Right kidney (tissue), 9 donors: ENCODE measurements around the gene L2HGDH.
A peak's percentile ranks its signal among the peaks of the same experiment; 100 is the strongest.
"Not testable (repeated sequence)": the region's sequence is repeated elsewhere in the genome, so short reads cannot be mapped to it uniquely, and the experiment has no call there.

Source experiments
- DNase-seq: peaks from one replicate; pipeline ENCODE4 v3.0.0-alpha.2; 2016
- long read RNA-seq, 8 donors: transcript quantifications; one replicate each; lab custom pipeline, GENCODE V29; 2026

L2HGDH gene
- long read RNA-seq, donor 1 = 0 reads
- long read RNA-seq, donor 2, full-length matches to known transcripts = 2 of 2 reads
- long read RNA-seq, donor 2, partial matches to known transcripts = 0 of 2 reads
- long read RNA-seq, donor 2, other reads (novel, unspliced or antisense) = 0 of 2 reads
- long read RNA-seq, donor 3, full-length matches to known transcripts = 1 of 1 reads
- long read RNA-seq, donor 3, partial matches to known transcripts = 0 of 1 reads
- long read RNA-seq, donor 3, other reads (novel, unspliced or antisense) = 0 of 1 reads
- long read RNA-seq, donor 4, full-length matches to known transcripts = 3 of 3 reads
- long read RNA-seq, donor 4, partial matches to known transcripts = 0 of 3 reads
- long read RNA-seq, donor 4, other reads (novel, unspliced or antisense) = 0 of 3 reads
- long read RNA-seq, donor 5, full-length matches to known transcripts = 2 of 2 reads
- long read RNA-seq, donor 5, partial matches to known transcripts = 0 of 2 reads
- long read RNA-seq, donor 5, other reads (novel, unspliced or antisense) = 0 of 2 reads
- long read RNA-seq, donor 6, partial matches to known transcripts = 5 of 5 reads
- long read RNA-seq, donor 6, other reads (novel, unspliced or antisense) = 0 of 5 reads
- long read RNA-seq, donor 7 = 0 reads
- long read RNA-seq, donor 8, partial matches to known transcripts = 0 of 1 reads
- long read RNA-seq, donor 8, other reads (novel, unspliced or antisense) = 0 of 1 reads

DNA sequence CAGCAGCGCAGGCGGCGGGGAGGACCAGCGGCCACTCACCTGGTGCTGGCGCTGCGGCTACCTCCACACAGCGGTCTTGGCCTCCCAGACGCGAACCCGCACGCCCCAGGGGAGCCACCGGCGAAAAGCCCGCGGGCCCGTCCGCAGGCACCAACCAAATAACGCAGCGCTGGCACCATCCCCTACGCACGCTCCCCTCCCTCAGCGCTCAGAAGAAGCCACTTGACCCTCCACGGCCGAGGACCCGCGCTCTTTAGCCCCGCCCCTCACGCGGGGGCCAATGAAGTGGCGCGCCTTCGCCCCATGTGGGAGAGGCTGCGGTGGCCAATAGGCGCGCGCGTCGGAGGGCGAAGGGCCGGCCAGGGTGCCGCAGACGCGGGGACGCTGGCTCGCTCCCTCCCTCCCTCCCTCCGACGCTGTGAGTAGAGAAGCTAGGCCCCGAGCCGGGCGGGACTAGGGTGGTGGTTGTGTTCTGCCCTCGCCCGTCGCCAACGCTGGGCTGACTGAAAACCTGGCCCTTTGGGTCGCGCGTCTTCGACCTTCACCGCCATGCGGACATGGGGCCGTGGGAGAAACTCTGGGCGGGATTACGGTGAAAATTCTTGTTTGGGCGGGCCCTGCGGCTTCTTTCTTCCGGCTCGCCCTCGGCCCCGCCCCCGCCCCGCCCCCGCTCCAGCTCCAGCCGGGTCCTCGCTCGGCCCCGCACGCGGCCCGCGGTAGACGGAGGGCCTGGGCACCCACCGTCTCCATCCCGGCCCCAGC is at the start of gene L2HGDH, which contains the start of gene DMAC2L:
Gene L2HGDH (minus strand): TSS at position 258 of the 762 bp plus-strand sequence. CDS start 79 bp downstream, at position 179.
Gene DMAC2L (plus strand): TSS at position 353 of the 762 bp plus-strand sequence. CDS start 9,164 bp downstream, outside the sequence.
- DNase-seq = peak; percentile 99

GRCh38 chr14:50360851-50361250 is 48.8 kb upstream of the L2HGDH start:
- DNase-seq = no peak

- no peak for DNase-seq
These were observed 48.1 kb upstream of the L2HGDH start for GRCh38 chr14:50360093-50360492.

- no peak for DNase-seq
These were observed 47.6 kb upstream of the L2HGDH start for GRCh38 chr14:50359631-50360030.

DNA sequence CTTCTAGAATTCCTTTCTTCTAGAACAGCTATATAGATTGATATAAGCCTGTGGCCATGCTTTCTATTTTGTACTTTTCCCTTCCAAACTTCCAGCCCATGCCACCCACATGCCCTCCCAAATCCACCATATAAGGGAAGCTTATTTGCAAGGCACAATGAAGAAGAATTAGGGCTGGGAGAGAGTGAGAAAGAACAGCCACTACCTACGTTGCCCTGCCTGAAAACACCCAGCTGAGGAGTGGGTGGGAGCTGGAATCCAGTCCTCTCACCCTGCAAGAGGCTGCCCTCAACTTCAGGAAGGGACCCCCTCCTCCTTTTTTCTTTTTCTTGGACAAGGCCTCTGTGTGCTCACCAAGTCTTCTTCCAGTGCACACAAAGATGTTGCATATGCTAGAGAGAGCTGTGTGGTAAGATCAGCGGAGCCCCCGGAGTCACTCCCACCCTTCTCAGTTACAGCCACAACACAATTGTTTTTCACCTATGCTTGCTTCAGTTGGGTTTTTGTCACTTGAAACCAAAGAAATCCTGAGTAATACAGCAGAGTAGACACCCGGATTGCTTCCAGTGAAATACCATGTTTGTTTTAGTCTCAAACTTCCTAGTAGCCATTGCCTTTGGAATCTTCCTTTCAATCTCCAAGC is 45.8 kb upstream of the L2HGDH start:
- no peak for DNase-seq

DNA sequence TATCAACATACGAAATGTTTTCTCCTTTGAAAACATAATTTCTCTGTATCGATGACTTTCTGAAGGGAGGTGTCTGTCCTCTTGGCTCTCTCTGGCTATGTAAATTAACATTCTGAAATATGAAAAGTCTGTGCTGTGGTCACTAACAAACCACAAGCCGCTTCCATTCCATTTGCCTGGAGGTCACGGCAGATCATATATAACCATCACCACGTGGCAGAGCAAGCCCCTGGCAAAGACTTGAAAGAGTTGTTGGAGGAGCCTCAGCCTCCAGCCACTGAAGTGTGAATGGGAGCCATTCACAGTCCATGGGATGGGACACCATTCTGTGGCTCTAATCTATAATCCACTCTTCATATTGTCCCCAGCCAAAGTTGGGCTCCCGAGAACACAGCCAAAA is 45.1 kb upstream of the L2HGDH start:
- DNase-seq = no peak

- not testable (repeated sequence) for DNase-seq
These were observed 44.3 kb upstream of the L2HGDH start for GRCh38 chr14:50356283-50356682.

GRCh38 chr14:50355692-50356091 is 43.7 kb upstream of the L2HGDH start:
- no peak for DNase-seq

DNA sequence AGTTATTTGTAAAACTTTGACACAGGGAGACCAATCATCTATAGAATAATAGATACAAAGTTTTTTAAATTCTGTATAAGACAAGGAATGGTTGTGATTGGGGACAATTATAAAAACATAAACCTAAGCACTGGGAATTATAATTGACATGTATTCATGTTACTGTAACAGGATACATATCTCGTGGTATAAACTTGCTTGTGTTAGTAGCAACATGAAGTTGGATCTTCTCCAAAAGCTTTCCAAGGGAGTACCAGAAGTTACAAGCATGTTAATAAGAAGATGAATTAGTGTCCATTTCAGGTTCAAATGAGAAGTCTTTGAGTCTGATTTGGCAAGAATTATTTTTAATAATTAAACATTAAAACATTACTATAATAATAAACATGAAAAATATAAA is 42.5 kb upstream of the L2HGDH start:
- DNase-seq = no peak

GRCh38 chr14:50353126-50353525 is 41.1 kb upstream of the L2HGDH start:
- DNase-seq = no peak

- no peak for DNase-seq
These were observed 40.6 kb upstream of the L2HGDH start for GRCh38 chr14:50352584-50352983.

- DNase-seq = no peak
These were observed 38.9 kb upstream of the L2HGDH start for GRCh38 chr14:50350975-50351374.

DNA sequence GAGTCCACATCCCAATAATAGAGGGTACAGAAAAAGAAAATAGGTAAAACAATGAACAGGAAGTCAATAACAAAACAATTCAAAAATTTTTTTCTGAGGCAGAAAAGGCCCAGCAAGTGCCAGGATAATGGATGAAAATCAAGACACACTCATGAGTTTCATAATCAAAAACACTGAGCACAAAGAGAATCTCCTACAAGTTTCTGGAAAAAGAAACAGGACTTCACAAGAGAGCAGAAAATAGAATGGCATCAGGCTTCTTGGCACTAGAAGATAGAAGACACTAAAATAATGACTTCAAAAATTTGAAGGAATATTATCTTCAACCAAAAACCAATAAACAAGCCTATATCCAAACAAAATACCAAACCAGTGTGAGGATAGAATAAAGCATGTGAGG is 36.9 kb upstream of the L2HGDH start:
- DNase-seq = no peak

GRCh38 chr14:50347521-50347920 is 35.5 kb upstream of the L2HGDH start:
- DNase-seq = no peak

DNA sequence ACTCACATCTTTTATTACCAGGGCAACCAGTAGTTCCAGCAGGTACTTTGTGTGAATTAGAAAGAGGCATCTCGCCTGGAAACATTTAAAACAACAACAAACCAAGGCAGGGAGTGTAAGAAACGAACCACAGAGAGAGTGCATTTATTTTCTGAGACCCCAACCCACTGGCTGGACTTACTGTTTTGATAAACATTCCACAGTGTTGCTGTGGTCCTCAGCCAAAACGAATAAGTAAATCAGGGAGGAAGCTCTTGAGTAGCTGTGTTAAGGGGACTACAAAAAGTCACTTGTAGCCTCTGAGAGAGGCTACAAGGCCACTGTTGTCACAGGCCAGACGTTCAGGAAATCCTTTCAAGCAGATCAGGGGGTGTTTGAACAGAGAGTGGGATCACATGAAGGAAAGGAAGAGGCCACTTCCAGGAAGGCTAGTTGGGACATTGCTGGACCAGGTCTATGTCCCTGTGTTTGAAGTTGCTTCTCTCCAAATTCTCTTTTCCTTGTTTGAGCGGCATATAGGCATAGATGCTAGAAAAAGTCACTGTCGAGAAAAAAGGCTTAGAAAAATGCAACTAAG is 33.9 kb upstream of the L2HGDH start:
- DNase-seq = no peak

DNA sequence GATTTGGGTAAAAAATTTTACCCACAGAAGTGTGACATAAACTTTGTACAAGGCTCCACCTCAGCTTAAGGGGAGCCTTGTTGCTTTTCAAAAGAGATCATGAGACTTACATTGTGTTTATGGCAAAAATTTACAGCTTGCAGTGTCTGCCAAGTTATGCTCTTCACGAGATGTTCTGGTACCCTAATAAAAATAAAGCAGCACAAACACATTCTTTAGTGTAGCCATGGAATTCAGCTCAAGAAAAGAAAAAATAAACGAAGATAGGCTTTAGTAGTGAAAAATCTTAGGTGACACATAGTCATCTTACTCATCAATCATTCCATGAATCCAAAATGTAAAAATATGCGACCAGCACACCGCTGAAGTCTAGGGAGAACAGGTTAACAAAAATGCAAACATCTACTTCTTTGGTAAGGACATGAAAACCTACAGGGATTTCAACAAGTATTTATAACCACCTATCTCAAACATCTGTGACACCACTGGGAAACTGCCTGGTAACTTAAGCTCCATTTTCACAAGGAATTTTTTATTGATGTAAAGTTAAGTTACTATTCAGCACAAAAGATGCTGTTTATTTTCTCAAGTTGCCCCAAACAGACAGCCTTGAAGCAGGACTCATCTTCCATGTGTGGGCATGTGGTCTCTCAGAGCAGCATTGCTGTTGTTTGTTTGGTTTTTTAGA is 33.0 kb upstream of the L2HGDH start:
- no peak for DNase-seq

DNA sequence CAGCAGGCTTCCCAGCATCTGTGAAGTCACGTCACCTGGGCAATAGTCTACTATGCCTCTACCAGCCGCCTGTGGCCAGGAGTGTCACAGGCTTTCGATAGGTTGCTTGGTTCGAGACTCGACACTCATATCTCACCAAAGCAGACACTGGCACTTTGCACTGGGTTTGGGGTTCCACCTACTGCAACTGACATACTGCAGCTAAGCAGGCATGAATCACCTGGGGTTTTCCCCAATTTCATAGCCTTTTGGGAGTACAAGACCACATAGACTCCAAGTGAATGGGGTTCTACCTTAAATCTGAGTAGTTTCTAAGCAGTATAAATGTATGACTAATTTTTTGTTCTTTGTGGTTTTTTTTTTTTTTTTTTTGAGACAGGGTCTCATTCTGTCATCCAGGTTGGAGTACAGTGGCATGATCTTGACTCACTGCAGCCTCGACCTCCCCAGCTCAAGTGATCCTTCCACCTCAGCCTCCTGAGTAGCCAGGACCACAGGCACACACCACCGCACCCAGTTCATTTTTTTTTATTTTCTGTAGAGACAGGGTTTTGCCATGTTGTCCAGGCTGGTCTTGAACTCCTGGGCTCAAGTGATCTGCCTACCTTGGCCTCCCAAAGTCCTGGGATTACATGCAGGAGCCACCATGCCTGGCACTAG is 32.2 kb upstream of the L2HGDH start:
- no peak for DNase-seq

DNA sequence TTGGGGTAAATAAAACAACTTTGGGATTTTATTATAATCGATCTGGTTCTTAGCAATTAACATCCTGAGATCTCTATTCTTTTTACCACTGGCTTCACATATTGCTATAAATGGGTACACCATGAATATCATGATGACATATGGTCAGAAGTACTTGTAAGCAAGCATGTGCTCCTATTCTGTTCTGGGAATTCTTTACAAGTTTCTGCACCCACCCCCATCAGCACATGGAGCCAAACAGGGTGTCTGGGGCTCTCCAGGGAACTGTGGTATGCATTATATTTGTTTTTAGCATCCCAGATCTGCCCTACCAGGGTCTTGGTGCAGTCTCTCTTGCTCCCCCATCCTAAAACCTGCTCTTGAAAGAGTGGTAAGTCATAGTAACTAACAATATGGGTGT is 31.4 kb upstream of the L2HGDH start:
- no peak for DNase-seq

DNA sequence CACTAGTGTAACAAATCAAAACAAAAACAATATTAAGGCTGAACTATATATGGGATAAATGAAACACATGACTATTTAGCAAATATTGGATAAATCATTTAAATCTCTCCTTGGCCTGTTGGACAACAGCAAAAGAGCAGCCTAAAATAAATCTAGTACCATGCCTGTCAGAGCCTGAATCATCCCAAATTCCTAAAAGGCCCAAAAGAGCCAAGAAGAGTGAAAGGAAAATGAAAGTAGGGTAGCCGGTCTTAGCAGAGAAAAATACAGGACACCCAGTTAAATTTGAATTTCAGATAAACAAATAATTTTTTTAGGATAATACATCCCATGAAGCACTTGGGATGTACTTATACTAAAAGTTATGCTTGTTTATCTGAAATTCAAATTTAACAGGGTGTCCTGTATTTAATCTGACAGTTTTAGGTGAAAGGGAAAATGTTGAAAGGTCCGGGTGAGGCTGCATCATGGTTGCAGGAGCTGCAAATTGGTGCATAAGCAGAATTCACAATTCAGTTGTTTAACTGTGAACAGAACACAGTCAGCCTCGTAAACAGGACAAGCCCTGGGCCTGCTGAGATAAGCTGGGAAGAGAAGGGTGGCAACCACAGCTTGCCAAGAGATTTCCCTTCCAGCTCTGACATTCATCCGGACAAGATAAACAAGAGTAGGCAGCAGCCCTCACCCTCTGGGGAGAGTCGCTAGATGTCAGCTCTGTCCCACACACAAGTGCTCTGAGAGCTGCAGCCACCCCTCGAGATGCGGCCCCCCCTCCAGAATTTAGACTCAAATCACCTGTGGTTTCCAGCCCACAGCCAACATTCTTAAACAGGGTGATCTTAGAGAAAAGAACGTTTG is 30.4 kb upstream of the L2HGDH start:
- DNase-seq = peak; percentile 41

- no peak for DNase-seq
These were observed 28.9 kb upstream of the L2HGDH start for GRCh38 chr14:50340963-50341362.
